Pons (tissue), 1 donor: ENCODE measurements around the gene FARS2.

Source experiments
- DNase-seq: peaks from one replicate; pipeline ENCODE4 v3.0.0-alpha.2; 2016; ENCODE audit warnings: low spot score

Gene FARS2

DNA sequence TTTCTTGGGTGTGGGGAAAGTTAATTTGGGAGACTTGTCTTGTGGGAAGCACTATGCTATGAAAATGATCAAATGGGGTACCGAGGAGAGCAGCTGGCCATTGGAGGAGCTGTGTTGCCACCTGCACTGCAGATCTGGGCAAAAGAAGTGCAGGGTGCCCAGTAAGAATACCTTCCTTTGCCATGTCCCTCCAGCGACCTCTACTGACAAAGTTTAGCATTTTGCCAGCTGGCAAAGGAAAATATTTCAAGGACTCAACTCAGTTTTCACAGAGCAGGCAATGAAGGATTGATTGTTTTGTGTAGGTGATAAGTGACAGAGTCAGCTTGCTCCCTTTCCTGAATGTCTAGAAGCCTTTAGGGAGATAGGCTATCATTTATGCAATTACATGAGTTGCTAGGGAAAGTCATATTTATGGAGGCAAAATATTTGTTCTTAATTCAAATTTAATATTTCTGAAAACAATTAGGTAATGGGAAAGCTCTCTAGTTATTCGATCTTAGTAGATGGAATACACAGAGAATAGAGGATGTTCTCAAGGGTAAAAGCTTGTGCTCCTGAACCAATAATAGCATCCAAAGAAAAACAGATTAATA, 118.4 kb downstream of the FARS2 start:
- no peak for DNase-seq

DNA sequence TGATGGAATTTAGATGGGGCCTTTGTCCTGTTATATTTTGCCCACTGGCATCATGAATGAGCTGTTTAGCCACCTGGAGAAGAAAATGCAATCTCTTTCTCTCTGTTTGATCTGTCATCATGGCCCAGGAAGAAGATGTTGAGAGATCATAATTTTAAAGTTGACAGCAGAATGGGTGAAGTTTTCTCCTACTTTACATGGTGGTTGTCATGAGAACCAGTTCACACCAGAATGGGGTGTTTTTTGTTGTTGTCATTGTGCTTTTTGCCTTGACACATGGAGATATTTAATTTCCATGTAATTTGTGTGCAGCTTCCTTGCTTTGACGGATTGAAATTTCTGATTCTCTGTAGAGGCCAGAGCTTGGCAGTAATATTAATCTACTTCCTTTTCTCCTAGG, 122.5 kb downstream of the FARS2 start:
- no peak for DNase-seq

DNA sequence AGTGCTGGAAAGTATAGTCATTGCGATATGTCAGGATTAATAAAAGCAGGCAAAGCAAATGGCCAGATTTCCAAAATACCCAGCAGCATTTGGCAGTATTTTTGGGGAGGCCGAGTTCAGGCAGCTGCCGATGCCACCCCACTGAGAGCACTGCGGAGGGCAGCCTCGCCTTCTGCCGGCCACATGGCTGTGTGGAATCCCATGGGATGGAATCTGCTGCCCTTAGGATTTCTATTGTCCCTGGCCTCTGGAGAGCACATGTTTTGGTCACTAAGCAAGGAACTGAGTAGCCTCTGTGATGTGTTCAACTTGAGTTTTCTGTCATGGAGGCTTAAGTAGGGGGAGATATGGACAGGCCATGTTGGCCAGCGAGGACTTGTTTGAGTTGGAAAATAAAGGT, 123.0 kb downstream of the FARS2 start:
- DNase-seq: no peak

DNA sequence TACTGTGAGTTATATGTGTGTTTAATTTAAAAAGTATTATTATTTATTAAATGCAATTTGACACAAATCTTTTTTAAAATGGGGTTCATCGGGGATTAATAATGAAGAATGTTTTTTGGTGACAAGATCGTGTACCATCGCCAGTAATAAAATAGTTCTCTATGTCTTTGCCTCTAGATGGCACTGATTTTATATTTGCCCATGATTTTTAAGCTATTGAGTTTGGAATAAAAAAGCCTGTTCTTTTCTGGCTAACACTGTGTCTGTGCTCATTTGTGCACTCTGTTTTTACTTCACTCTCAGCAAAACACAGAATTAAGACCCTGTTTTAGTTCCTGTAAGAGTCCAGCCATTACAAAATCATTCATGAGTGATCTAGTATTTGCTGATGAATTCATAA, 127.0 kb downstream of the FARS2 start:
- peak; percentile 22 for DNase-seq

DNA sequence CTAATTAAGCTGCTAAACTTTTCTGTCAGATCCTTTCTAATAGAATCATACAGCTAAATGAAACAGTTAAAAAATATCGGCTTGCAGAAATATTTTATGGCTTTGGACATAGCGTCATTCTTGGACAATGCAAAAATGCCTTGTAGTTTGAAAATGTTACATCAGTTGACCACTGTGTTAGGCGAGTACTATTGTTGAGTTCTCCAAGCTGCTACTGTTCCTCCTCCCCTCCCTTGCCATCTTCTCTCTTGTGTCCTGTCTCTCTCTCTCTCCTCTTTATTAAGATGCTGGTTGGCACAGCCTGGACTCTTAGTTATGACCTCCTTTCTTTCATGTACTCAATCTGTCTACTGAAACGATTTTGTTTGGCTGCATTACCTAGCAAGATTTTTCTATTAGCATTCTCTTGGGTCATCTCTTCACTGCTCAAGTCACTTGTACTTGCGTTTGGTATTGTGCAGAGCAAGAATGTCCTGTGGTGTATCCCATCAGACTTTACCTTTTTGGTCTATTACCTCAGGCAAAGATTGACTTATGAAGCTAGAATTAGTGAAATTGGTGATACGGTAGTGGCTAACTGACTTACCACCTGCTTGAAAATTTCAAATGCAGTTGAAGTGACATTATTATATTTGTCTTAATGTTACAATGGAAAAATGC, 127.9 kb downstream of the FARS2 start:
- DNase-seq: no peak

DNA sequence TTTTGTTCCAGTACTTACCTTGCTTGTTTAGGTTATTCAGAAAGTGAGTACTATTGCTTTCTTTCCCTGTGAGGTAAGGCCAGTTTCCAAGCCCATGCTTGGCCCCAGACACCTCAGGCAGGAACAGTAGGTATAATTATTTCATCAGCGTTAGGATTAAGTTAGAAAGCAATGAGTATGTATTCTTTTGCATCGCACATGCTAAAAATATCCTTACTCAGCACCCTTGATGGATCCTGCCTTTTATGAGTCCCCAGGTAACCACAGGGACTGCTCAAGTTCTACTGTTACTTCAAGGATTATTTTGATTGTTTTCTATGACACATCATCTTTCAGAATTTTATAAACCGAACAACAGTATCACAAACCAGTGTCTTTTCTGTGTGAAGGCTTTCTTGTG, 128.9 kb downstream of the FARS2 start:
- DNase-seq: no peak

DNA sequence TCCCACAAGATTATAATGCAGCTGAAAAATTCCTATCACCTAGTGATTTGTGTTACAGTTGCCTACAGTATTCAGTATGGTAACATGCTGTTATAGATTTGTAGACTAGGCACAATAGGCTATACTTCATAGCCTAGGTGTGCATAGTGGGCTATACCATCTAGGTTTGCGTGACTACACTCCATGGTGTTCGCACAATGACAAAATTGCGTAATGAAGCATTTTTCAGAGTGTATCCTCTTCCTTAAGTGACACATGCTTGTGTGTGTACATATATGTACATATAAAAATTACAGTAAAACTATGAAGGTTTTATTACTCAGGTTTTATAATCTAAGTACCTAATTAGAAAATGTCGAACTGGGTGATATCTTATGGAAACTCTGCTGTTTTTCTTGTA, 133.0 kb downstream of the FARS2 start:
- DNase-seq: no peak

DNA sequence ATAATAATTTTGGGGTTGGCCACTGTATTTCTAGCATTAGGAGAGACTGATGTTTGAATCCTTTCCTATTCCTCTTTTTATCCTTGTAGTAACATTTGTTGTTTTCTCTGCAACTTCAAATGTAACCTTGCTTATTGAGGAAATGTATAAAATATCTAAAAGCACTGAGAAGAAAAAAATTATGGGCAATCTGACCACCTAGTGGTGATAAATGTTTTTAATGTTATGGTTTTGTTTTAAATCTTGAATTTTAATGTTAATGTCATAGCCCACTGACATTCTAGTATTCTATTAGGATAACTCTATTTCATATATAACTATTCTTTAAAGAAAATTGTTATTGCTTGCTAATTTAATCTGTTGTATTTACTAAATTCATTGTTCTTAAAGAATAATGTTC, 134.4 kb downstream of the FARS2 start:
- DNase-seq: no peak

DNA sequence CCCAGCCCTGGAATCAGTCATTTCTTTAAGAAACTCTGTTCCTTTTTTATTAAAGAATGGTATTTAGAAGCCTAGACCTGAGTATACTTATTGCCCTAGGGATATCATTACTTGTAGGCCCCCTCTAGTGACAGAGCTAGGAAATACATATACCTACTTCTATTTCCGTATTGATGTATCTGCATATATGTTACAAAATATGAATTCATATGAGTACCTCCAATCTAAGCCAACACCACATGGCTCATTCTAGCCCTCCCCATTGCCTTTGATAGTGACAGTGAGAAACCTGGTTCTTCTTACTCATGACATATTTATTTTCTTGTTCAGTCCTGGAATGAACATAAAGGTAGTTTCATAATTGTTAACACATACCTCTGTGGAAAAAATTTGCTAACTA, 137.2 kb downstream of the FARS2 start:
- DNase-seq: peak; percentile 38

DNA sequence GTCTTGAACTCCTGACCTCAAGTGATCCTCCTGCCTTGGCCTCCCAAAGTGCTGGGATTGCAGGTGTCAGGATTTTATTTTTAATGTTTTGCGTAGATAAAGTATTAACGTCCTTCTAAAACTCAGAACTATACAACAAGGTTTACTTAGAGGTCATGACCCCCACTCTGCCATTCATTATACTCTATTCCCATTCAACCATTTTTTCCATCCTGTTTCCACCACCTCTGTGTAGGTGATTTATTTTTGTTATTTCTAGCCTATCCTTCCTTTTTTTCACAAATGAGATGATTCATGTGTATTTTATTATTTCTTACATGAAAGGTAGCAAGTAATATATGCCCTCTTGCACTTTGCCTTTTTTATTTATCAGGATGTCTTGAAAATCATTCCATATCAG, 138.1 kb downstream of the FARS2 start:
- no peak for DNase-seq

DNA sequence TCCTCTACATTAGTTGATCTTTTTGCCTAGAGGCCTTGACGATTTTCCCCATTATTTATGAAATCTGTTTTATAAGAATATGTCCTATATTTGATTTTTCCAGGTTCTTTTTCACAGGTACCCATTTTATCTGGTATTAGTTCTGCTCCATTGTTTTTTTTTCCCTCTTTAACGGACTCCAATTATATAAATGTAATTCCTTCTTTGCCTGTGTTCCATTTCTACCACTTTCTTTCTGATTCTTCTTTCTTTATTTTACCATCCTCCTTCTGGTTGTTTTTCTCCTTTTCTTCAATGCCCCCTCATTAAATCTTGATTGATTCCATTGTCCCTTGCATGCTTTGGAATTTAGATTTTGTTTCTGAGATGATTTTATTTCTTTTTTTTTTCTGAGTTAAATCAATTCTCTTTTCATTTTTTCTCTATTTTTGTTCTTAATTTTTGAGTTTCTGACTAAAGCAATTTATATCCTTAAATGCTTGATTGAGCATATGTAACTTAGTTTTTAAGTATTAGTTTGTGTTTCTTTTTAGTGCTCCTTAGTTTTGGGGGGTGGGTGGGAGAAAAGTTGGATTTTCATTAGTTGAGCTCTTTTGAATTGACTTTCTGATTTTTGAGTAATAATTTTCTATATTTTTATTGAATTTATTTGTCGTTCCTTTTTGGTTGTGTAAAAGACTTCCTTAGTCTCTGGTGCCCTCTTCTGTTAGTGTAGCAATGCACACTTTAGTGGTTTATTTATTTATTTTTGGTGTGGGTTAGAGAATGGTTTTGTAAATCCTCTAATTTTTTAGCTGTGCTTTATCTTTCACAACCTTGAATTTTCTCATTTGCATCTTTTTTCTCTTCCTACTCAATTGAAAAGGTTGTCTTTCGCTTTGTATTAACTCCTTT, 140.8 kb downstream of the FARS2 start:
- no peak for DNase-seq

DNA sequence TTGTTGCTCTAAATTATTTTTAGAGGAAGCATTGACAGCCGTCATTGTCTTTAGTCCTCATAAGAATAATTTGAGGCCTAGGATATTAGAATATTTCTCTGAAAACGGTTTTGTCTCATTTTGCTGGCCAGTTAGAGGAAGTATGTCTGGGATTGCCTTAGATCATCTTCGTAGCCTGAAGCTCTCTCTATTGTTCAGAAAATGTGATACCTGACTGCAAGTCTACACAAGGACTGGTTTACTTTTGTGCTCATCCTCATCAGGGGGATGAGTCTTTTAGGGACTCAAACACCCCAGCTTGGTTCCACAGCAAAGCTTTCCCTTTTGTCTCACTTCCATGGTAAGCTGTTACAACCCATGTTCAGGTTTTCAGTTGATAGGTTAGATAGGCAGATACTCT, 141.8 kb downstream of the FARS2 start:
- DNase-seq: no peak

DNA sequence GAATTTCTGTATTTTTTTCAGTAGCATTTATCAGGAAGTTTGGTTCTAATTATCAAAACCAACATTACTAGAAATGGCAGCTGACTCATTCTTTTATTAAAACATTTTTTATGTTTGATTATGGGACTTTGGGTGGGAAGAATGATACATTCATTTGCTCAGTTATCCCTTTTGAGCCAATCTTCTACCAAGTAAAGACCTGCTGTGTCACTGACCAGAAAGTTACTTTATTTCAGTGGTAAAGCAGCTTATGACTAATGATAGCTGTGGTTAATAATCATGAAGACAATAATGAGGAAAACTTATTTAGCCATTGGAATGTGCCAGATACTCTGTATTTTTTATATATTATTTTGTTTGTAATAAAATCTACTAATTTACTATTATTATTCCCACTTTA, 142.3 kb downstream of the FARS2 start:
- DNase-seq: no peak

DNA sequence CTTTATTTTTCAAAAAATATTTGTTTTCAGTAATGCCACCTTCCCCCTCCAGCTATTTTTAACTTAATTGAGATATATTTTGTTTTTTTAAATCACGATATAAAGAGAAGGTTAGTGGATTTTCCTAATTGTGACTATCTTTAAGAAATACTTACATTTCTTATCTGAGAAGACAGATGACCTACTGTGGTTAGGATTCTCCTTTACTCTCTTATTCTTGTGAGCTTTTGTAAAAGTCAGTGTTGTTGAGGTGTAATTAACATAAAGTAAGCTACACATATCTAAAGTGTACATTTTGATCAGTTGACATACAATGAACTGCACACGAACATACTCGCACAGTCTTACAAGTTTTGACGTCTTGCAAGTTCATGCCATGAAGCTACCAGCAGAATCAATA, 144.7 kb downstream of the FARS2 start:
- DNase-seq: no peak

DNA sequence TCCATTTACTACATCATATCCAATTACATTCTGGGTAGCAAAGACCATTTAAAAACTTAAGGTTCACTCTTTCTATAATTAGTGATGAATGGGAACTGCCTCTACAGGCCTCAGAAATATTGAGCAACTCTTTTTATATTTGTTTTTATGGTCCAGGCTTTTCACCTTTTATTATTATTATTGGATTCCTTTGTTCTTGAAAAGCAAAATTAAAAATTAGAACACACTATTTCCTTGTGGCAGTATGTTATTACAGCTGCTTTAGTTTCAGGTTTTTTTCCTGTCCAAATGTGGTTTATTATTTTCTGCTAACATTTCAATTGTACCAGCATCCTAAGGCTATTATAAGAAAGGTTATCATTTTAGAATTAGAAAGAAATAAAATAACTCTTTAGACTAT, 150.1 kb downstream of the FARS2 start:
- no peak for DNase-seq

DNA sequence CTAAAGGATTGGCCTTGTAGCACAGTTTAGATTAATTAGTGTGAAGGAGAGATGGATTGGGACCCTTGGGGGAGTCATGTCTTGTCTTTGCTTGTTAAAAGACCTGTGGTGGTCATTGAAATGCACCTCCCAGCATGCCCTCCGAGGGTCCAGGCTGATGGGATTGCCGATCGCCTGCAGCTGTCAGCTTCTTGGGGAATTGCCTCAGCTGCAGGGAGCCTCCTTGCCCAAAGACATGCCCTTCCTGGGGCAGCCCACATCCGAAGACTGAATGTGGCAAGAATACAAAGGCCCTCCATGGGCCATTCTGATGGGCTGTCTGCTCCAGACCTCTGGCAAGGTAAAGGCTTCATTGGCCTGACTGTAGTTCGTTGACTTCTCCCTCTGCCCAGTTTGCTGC, 150.7 kb downstream of the FARS2 start:
- no peak for DNase-seq

DNA sequence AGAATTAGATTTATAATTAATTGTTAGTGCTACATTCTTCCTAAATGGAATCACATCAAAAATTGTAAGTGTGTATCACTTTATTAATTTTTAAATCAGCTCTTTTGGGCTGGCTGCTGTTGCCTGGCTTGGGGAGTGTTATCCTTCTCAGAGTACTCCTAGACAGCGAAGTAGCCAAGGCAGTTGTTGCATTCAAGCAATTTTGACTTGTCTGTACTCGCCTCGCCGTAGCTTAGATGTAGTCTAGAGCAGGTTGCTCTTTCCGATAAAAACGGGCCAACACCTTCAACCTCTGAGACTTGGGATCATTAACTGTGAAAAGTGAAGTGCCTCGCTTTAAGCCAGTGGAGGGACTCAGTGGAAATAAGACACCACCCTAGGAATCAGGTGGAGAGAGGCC, 151.3 kb downstream of the FARS2 start:
- DNase-seq: no peak

DNA sequence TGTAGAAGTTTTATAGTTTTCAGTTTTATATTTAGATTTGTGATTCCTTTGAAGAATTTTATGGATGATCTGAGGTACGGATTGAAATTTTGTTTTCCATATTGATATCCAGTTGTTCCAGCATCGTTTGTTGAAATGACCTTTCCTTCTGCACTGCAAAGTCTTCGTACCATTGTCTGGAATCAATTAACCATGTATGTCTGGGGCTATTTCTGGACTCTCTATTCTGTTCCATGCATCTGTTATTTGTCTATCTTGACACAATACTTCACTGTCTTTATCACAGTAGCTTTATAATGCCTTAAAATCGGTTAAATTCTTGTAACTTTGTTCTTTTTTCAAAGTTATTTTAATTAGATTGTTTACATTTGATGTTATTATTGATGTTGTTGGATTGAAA, 154.9 kb downstream of the FARS2 start:
- no peak for DNase-seq

DNA sequence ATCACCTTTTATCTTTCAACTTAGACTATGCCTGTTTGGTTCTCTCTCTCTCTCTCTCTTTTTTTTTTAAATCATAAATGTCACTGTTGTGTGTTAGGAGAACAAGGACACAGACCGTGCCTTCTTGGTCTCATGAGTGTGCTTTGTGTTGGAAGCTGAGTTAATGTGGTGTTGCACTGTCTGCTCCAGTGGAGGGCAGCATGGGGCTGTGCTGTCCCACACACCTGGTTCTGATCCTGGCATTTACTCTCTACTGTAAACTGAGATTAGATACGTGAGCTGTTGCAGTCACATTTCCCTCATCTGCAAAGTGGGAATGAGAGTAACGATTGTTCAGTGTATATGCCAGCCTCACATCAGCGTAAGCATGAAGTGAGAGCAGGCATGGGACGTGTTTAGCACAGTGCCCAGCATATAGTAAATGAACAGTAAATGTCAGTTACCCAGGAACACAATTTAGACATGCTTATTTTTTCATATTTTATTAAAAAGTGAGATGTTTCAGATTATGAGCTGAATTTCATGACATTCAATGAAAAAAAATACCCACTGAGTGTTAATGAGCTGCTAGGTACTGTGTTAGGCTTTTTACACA, 161.1 kb downstream of the FARS2 start:
- DNase-seq: peak; percentile 11

DNA sequence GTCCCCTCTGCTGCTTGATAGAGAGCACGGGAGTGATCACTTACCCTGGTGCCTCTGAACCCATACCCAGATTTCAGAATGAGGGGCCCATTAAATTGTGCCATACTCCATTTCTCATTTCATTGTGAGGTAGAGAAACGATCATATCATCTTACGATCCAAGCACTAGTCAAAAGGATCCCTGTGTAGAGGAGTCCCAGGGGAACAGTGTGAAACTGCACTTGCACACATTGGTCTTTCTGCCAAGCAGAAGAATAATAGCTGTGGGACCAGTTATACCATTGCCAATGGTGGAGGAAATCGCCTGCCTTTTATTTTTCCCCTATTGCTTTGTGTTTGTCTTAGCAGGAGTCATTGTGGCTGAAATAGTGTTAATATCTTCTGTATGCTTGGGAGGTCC, 161.9 kb downstream of the FARS2 start:
- DNase-seq: no peak

DNA sequence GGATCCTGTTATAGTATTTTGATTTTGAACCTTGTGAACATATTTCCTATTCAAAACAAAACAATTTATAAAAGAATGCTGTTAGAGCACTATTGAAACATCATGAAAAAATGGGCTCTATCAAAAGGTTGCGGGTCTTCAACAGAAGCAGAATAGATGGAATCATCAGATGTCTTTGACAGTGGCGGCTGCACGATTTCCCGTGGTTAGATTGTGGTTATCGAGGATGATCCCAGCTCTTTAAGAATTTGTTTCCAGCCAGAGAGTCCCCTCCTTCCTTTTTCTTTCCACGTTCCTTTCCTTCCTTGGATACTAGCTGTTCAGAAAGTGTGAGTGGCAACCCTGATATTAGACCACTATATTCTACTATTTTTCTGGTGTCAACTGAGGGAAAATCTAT, 163.4 kb downstream of the FARS2 start:
- DNase-seq: no peak

DNA sequence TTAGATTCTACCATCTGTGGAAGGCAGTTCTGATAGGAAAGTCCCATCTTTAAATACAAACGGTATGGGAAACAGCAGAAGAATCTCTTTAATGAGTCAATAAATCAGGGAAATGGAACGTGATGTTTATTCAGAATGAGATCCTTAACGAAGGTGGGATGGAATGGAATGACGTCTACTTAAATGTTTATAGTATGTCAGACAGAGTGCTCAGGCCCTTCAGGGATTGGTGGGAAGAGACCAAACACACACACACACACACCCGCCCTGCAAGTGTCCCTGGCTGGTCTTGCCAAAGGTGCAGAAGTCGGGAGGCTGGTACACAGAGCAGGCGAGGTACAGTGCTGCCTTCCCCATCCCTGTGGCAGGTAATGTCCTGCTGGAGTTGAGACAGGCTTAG, 164.0 kb downstream of the FARS2 start:
- no peak for DNase-seq

DNA sequence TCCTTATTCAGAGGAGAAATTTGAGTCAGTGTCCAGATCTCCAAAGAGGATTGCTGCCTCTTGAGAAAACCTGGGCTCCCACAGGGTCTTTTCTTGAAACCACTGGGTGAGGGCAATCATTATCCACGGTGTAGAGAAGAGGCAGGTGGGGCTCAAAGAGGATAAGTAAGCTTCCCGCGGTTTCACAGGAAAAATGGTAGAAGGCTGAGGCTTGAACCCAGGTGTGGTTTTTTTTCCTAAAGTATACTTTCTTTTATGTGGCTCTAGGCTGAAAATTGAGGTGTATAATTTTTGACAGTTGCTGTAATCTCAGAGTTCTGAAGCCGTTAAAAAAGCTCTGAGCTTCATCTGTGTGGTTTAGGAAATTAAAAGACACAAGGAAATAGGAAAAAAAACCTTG, 164.5 kb downstream of the FARS2 start:
- DNase-seq: no peak
